ENCODE results near the gene MARK2.

MARK2 gene

DNA sequence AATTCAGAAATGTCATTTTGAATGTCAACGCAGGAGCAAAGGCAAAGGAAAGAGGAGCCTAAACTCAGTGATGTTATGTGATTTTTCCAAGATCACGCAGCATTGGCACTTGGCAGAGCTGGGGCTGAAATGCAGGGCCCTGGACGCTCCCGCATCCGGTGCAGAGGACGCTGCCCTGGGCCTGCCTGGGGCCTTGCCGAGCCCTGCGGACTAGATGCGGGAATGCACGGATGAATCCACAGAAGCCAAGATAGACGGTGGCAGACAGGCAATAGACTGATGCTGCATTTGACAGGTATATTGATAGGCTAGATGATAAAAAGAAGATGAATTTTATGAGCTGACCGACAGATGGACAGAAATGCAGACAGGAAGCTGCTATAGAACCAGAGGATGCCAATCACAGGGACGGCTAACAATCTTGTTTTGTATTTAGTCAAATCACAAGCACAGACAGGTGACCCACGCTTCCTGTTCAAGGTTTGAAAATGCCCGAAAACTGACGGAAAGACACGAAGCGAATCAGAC lies 696 bp upstream of the MARK2 start:
- ATAC-seq = no peak
- TF ChIP-seq ESRRG (CRISPR knock-in tag; IDR thresholded peaks at IDR 0.05) (no peak), GLIS3 (CRISPR knock-in tag; IDR thresholded peaks at IDR 0.05) (no peak), BACH2 (CRISPR knock-in tag; IDR thresholded peaks at IDR 0.05; ENCODE audit: borderline replicate concordance) (no peak), ZC3H10 (CRISPR knock-in tag; IDR thresholded peaks at IDR 0.05) (no peak), TCF4 (CRISPR knock-in tag; IDR thresholded peaks at IDR 0.05; ENCODE audit: borderline replicate concordance) (no peak), RARB (CRISPR knock-in tag; IDR thresholded peaks at IDR 0.05) (no peak), ZNF565 (CRISPR knock-in tag; conservative IDR thresholded peaks at IDR 0.05; ENCODE audit: low read depth) (no peak), ZNF8 (CRISPR knock-in tag; IDR thresholded peaks at IDR 0.05) (no peak)

DNA sequence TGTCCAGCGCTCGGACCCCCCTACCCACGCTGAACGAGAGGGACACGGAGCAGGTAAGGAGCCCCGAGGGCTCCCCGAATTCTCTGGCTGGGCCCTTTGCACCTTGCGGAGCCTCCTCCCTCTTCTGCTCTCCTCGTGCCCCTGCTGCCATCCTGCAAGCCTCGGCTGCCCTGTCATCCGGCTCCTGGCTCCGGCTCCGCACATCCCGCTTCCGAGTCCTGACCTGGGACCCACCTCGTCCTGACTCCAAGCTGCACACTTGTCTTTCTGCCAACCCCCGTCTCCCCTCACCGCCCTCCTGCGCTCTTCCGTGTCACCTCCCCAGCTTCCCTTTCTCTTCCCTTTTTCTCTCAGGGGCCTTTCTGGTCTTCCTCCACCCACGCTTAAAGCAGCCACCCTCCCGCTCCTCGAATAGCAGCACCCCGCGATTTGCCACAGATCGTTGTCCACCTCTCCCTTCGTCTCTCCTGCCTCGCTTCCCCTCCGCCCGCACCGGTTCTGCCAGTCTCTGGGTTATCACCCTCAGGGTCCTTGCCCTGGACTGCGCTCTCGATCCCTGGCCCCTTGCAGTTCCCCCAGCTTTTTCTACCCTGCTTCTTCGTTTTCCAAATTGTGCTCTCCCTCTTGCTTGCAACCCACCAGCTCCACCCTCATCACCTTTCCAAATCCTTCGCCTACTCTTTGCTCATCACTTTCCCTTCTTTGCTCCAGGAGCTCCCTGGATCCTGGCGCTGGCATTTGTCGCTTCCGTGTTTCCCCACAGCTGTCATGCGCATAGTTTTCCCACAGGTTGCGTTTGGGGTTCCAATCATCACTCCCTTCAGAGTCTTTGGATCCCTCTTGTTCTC lies 822 bp downstream of the MARK2 start:
- ATAC-seq = no peak
- TF ChIP-seq, protein P1, sequence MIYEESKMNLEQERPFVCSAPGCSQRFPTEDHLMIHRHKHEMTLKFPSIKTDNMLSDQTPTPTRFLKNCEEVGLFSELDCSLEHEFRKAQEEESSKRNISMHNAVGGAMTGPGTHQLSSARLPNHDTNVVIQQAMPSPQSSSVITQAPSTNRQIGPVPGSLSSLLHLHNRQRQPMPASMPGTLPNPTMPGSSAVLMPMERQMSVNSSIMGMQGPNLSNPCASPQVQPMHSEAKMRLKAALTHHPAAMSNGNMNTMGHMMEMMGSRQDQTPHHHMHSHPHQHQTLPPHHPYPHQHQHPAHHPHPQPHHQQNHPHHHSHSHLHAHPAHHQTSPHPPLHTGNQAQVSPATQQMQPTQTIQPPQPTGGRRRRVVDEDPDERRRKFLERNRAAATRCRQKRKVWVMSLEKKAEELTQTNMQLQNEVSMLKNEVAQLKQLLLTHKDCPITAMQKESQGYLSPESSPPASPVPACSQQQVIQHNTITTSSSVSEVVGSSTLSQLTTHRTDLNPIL (CRISPR knock-in tag; IDR thresholded peaks at IDR 0.05; ENCODE audit: low read depth) = no peak
- TF ChIP-seq ZC3H10 (CRISPR knock-in tag; IDR thresholded peaks at IDR 0.05) (no peak), ARNTL (CRISPR knock-in tag; IDR thresholded peaks at IDR 0.05; ENCODE audit: borderline replicate concordance, low read depth) (no peak), ZFP3 (CRISPR knock-in tag; IDR thresholded peaks at IDR 0.05) (no peak), ISL1 (CRISPR knock-in tag; IDR thresholded peaks at IDR 0.05) (no peak)
- TF ChIP-seq, protein P2, sequence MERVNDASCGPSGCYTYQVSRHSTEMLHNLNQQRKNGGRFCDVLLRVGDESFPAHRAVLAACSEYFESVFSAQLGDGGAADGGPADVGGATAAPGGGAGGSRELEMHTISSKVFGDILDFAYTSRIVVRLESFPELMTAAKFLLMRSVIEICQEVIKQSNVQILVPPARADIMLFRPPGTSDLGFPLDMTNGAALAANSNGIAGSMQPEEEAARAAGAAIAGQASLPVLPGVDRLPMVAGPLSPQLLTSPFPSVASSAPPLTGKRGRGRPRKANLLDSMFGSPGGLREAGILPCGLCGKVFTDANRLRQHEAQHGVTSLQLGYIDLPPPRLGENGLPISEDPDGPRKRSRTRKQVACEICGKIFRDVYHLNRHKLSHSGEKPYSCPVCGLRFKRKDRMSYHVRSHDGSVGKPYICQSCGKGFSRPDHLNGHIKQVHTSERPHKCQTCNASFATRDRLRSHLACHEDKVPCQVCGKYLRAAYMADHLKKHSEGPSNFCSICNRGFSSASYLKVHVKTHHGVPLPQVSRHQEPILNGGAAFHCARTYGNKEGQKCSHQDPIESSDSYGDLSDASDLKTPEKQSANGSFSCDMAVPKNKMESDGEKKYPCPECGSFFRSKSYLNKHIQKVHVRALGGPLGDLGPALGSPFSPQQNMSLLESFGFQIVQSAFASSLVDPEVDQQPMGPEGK (CRISPR knock-in tag; IDR thresholded peaks at IDR 0.05; ENCODE audit: borderline replicate concordance) = no peak
- TF ChIP-seq, protein P3, sequence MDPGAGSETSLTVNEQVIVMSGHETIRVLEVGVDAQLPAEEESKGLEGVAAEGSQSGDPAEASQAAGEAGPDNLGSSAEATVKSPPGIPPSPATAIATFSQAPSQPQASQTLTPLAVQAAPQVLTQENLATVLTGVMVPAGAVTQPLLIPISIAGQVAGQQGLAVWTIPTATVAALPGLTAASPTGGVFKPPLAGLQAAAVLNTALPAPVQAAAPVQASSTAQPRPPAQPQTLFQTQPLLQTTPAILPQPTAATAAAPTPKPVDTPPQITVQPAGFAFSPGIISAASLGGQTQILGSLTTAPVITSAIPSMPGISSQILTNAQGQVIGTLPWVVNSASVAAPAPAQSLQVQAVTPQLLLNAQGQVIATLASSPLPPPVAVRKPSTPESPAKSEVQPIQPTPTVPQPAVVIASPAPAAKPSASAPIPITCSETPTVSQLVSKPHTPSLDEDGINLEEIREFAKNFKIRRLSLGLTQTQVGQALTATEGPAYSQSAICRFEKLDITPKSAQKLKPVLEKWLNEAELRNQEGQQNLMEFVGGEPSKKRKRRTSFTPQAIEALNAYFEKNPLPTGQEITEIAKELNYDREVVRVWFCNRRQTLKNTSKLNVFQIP (CRISPR knock-in tag; IDR thresholded peaks at IDR 0.05; ENCODE audit: borderline replicate concordance, low read depth) = no peak

DNA sequence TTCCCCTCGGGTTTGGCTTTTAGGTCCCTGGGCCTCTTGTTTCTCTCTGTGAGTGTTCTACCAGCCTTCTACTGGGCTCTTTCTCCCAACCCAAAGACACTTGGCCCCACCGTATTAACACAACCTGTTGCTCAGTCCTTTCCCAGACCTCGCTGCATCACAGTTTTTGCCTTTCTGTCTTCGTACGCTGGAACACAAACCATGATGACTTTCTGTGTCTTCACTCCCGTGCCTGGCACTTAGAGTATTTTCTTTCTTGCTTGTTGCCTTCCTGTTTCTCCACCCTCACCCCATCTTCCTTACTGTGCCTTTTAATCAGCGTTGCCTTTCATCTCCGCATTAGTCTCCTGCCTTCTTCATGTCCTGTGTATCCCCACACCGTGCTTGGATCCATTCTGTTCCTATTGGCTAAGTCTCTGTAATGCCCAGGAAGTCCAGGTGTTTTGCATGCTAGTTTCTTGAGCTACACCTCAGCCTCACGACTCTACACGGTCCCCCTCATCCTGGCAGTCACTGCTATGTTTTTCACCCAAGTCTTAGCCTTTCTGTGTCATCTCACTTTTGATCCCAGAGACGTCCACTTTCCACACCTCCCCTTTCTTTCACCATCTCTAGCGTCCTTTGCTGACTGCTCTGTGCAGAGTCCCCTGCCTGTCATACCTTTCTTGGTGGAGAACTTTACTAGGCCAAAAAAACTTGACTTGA lies 1.6 kb downstream of the MARK2 start:
- ATAC-seq = no peak
- no peak for TF ChIP-seq ZFP30 (CRISPR knock-in tag; IDR thresholded peaks at IDR 0.05)
- TF ChIP-seq ZNF565 (CRISPR knock-in tag; conservative IDR thresholded peaks at IDR 0.05; ENCODE audit: low read depth) = no peak
- no peak for TF ChIP-seq GLIS3 (CRISPR knock-in tag; IDR thresholded peaks at IDR 0.05)
- TF ChIP-seq ESRRG (CRISPR knock-in tag; IDR thresholded peaks at IDR 0.05) = no peak
- no peak for TF ChIP-seq TOX (CRISPR knock-in tag; IDR thresholded peaks at IDR 0.05; ENCODE audit: borderline replicate concordance)
- TF ChIP-seq BACH2 (CRISPR knock-in tag; IDR thresholded peaks at IDR 0.05; ENCODE audit: borderline replicate concordance) = no peak
- TF ChIP-seq, protein P1 (CRISPR knock-in tag; IDR thresholded peaks at IDR 0.05; ENCODE audit: low read depth) = no peak
- TF ChIP-seq PPARA (CRISPR knock-in tag; IDR thresholded peaks at IDR 0.05; ENCODE audit: borderline replicate concordance) = no peak
- no peak for TF ChIP-seq ZNF8 (CRISPR knock-in tag; IDR thresholded peaks at IDR 0.05)
- TF ChIP-seq ZC3H10 (CRISPR knock-in tag; IDR thresholded peaks at IDR 0.05) = no peak
- TF ChIP-seq, protein P4, sequence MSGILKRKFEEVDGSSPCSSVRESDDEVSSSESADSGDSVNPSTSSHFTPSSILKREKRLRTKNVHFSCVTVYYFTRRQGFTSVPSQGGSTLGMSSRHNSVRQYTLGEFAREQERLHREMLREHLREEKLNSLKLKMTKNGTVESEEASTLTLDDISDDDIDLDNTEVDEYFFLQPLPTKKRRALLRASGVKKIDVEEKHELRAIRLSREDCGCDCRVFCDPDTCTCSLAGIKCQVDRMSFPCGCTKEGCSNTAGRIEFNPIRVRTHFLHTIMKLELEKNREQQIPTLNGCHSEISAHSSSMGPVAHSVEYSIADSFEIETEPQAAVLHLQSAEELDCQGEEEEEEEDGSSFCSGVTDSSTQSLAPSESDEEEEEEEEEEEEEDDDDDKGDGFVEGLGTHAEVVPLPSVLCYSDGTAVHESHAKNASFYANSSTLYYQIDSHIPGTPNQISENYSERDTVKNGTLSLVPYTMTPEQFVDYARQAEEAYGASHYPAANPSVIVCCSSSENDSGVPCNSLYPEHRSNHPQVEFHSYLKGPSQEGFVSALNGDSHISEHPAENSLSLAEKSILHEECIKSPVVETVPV (CRISPR knock-in tag; IDR thresholded peaks at IDR 0.05) = no peak
